Mucosa of descending colon (tissue), 3 donors: ENCODE results near the gene TP53. TPM values are rescaled to one million over a fixed set of nuclear protein-coding genes. Genes with fewer than 3 reads are reported as not detected.

ENCODE experiments used
- ATAC-seq: fragments of 200-7000 bp; cut with Tn5 transposase; one replicate; pipeline ENCODE4 v1.9.1; 2020; ENCODE audit warnings: mild to moderate bottlenecking, moderate library complexity
- DNase-seq, 3 donors: peaks; one replicate each; pipeline ENCODE4 v3.0.0-alpha.2; 2020
- H3K36me3 ChIP-seq: fragments of 200-600 bp; one replicate; pipeline ENCODE4 v1.8.0; 2021; ENCODE audit warnings: low read depth, mild to moderate bottlenecking
- H3K4me1 ChIP-seq: fragments of 200-600 bp; one replicate; pipeline ENCODE4 v1.8.0; 2021; ENCODE audit warnings: low read depth, mild to moderate bottlenecking
- H3K4me3 ChIP-seq: fragments of 200-600 bp; one replicate; pipeline ENCODE4 v1.8.0; 2021; ENCODE audit warnings: mild to moderate bottlenecking
- H3K9me3 ChIP-seq: fragments of 200-600 bp; one replicate; pipeline ENCODE4 v1.8.0; 2021; ENCODE audit warnings: mild to moderate bottlenecking
- CTCF ChIP-seq: fragments of 200-600 bp; IDR thresholded peaks from one replicate; pipeline ENCODE4 v1.8.0; 2022; ENCODE audit warnings: antibody characterized with exemption, mild to moderate bottlenecking
- intact Hi-C, 2 donors: fragments of 100-400 bp; cut with DNase I in 1 of 2; cut with micrococcal nuclease in 1 of 2; formaldehyde crosslinking; loops; one replicate each; pipeline versions ENCODE4 v1.11.0 to v1.11.1; 2022; cut with DNase I, micrococcal nuclease
- total RNA-seq, 3 donors: library from RNA; stranded (reverse); fragmentation: NEBNext Ultra II Directional in 2 of 3; extraction: Animal tissue kit (Norgen Biotek cat#: 25700) in 2 of 3; gene quantifications; one replicate each; pipeline versions ENCODE4 v1.2.1 to v1.2.4, GENCODE V29; 2021 to 2023
- donor health status: DM: no; HTN: no; CAD: no; lungs with moderate emphysema.
- donor health status: DM: no; HTN: no; CAD: no.
- donor health status: DM: no; HTN: yes; CAD: no.

The TP53 gene
- total RNA-seq, 3 donors from 2014 or later = 33.9 to 75.2 (median 57.0) TPM

- no peaks in the 10 kb centered on the region for H3K36me3 ChIP-seq
- H3K9me3 ChIP-seq = no peaks in the 10 kb centered on the region
- DNase-seq (no peak), ATAC-seq (no peak)
- no peak overlapping the region for H3K4me3 ChIP-seq
- no peaks in the 10 kb centered on the region for H3K4me1 ChIP-seq
- intact Hi-C loops = no loop called here
- TF ChIP-seq CTCF = no peak
Observed at GRCh38 chr17:7710301-7710700, 23.0 kb upstream of the TP53 start.

- no peak for ATAC-seq
- no peak for DNase-seq
- no peak for TF ChIP-seq CTCF
- Histone ChIP-seq H3K36me3 (no peaks in the 10 kb centered on the region), H3K4me3 (no peak overlapping the region), H3K4me1 (peaks cover 4% of the 10 kb centered on the region), H3K9me3 (no peaks in the 10 kb centered on the region)
- intact Hi-C loops = no loop called here
Observed at GRCh38 chr17:7709031-7709430, 21.7 kb upstream of the TP53 start.

GRCh38 chr17:7707858-7708750 is 20.8 kb upstream of the TP53 start:
- no peak overlapping the region for H3K4me3 ChIP-seq
- TF ChIP-seq CTCF = no peak
- ATAC-seq (no peak), DNase-seq (no peak)
- no peaks in the 10 kb centered on the region for H3K36me3 ChIP-seq
- peaks cover 4% of the 10 kb centered on the region for H3K4me1 ChIP-seq
- no peaks in the 10 kb centered on the region for H3K9me3 ChIP-seq
- intact Hi-C loops = no loop called here

GRCh38 chr17:7707446-7707845 is 20.2 kb upstream of the TP53 start:
- H3K9me3 ChIP-seq = no peaks in the 10 kb centered on the region
- no peak overlapping the region for H3K4me3 ChIP-seq
- DNase-seq (no peak), ATAC-seq (no peak)
- intact Hi-C loops = no loop called here
- TF ChIP-seq CTCF = no peak
- H3K4me1 ChIP-seq = peaks cover 4% of the 10 kb centered on the region
- H3K36me3 ChIP-seq = no peaks in the 10 kb centered on the region

GRCh38 chr17:7706631-7707354 is 19.5 kb upstream of the TP53 start:
- TF ChIP-seq CTCF = no peak
- intact Hi-C loops = no loop called here
- Histone ChIP-seq H3K9me3 (no peaks in the 10 kb centered on the region), H3K36me3 (no peaks in the 10 kb centered on the region), H3K4me3 (no peak overlapping the region), H3K4me1 (peaks cover 4% of the 10 kb centered on the region)
- DNase-seq = no peak
- ATAC-seq = no peak
